HG03196 (cell line): ENCODE results near the gene CD300C.
"Not testable (repeated sequence)": the region's sequence is repeated elsewhere in the genome, so short reads cannot be mapped to it uniquely, and the experiment has no call there.

Source experiments
- ATAC-seq: cut with Tn5 transposase; IDR thresholded peaks from one replicate; pipeline ENCODE4 v1.9.1; 2021; ENCODE audit not compliant: unreplicated experiment

CD300C gene

GRCh38 chr17:74563358-74563757, 17.4 kb upstream of the CD300C start:
- no peak for ATAC-seq

- ATAC-seq: no peak
These were observed 15.7 kb upstream of the CD300C start for GRCh38 chr17:74561586-74561985.

DNA sequence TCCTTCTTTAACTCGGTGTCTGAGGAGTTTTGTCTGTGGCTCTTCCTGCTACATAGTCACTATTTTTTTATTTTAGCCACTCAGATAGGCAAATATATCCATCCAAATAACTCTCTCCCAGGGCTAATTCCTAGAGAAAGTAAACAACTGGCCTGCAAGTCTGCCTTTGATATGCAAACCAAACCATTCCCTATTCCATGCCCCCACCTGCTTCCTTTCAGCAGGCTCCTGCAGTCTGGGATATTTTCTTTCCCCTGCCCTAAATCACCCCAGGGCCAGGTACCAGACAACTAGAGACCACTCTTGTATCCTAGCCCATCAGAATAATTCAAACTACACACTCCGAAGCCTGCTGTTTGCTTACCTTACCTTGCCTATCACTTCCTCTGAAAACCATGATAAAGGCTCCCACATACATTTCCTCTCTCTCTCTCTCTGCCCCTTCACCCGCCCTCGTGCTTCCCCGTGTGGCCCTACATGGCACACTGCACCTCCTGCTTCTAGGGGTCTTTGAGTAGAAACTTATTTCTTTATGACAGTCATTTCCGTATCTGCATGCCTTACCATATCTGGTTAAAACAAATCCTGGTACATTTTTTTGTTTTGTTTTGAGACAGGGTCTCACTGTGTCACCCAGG, 13.1 kb upstream of the CD300C start:
- no peak for ATAC-seq

- not testable (repeated sequence) for ATAC-seq
These were observed 12.5 kb upstream of the CD300C start for GRCh38 chr17:74558402-74558801.

DNA sequence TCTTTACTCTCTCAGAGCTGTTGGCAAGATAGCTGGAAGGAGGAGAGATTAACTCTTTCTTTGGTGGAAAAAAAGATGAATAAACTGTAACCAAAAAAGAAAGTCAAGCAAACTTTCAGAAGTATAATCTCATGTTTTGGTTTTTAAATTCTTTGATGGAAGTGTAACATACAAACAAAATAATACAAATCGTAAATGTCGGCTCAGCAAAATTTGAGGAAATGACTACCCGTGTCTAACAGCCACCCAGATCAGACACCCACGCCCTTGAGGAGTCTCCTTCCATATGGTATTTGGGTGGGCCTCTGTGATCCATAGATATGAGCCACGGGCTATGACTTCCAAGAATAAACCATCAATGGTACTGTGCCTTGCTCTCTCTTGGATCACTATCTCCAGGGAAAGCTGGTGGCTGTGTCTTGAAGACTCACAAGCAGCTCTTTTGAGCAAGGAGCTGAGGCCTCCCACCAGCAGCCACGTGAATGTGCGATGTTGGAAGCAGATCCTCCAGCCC, 9.6 kb upstream of the CD300C start:
- ATAC-seq: no peak

- no peak for ATAC-seq
These were observed 9.0 kb upstream of the CD300C start for GRCh38 chr17:74554909-74555308.

- ATAC-seq: no peak
These were observed 6.1 kb upstream of the CD300C start for GRCh38 chr17:74552037-74552436.

DNA sequence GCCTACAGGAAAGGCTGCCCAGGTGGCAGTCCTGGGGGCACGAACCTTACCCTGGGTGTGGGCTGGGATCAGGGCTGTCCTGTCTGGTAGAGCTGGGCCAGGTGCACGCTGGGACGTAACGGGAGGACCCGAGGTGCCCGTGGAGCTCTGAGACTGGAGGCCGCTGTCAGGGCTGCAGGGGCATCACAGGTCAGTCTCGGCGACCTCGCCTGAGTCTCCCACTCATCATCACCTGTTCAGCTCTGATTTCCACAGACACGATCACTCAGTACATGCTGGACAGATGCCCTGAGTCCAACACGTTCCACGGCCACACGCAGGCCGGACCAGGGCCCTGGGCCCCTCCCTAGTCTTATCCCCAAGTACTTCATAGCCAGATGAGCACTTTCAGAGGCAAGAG, 4.7 kb upstream of the CD300C start:
- ATAC-seq: no peak

- ATAC-seq: no peak
These were observed 3.4 kb upstream of the CD300C start for GRCh38 chr17:74549343-74549742.

DNA sequence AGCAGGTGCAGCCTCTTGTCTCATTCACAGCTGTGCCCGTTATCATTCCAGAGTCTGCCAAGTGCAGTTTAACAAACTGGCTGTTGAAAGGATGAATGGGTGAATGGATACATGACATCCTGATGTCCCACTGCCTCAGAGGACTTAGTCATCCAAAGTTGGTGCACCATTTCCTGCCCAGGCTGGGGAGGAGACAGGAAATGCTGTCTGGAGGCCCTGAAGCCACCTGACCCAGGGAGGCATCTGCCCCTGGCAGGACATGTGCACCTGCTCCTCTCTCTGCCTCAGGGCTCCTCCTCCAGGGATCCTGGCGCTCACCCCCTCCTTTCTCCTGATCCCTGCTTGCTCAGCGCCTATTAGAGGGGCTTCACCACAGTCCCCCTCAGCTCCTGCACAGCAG, 1.8 kb upstream of the CD300C start:
- ATAC-seq: no peak

- ATAC-seq: no peak
These were observed 1.3 kb upstream of the CD300C start for GRCh38 chr17:74547264-74547663.

DNA sequence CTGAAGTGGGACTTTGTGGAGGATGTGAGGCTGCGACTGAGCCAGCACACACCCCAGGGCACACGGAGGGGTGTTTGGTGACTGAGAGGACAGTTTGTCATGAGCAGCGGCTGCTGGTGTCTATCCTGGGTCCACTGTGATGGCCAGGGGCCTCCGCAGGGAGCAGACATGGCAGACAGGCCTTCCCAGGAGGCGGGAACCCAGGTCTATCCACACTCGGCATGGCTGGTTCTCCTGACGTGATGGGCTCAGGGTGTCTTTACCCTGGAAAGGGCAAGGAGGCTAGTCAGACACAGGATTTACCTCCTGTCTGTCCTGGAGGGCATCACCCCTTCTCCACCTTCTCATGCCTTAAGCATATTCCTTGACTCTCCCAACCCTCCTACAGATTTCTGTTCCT, 671 bp upstream of the CD300C start:
- ATAC-seq: no peak

DNA sequence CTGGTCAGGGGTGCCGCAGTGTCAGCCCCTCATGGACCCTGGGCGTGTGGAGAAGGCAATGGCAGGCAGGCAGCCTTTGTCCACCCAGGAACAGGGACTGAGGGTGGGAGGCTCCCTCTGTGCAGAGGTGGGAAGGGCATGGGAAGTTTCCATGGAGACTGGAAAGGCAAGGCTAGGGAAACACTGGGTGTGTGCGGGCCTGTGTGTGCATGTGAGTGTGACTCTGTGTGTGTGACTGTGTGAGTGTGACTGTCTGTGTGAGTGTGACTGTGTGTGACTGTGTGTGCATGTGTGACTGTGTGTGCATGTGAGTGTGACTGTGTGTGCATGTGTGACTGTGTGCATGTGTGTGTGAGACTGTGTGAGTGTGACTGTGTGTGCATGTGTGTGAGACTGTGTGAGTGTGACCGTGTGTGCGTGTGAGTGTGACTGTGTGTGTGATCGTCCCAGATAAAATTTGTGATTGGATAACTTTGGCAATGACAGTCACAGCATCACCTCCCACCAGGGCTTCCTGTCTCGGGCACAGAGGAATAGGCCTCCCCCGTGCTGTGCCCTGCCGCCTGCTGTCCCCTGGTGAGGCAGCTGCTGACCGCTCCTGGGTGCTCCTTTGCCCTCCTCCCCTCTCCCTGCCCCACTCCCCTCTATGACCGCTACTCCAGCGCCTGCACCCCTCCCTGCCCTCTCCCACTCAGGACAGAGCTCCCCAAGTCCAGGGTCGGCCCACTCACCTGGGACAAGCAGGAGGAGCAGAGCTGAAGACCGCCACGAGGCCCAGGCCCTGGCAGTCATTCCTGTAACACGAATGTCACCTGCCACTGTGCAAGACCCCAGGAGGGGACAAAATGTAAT, 698 bp downstream of the CD300C start:
- no peak for ATAC-seq

GRCh38 chr17:74543891-74544760, 1.8 kb downstream of the CD300C start:
- ATAC-seq: no peak

GRCh38 chr17:74543406-74543805, 2.5 kb downstream of the CD300C start:
- ATAC-seq: no peak

- ATAC-seq: no peak
These were observed 3.1 kb downstream of the CD300C start for GRCh38 chr17:74542727-74543383.

DNA sequence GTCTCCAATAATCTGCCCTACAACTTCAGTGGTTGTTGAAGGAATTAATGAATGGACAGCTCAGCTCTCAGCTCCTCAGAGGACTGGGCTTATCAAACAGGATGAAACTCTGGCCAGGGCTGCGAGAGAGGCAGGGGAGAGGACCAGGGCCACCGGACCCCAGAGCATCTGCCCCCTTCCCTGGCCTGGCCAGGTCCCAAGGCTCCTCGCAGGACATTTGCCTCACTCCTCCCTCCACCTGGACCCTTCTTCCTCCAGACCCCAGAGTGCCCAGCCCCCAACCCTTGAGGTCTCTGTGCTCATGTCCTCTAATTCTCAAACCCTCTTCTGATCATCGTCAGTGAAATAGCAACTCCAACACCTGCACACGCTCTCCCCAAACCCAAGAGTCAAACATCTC, 3.7 kb downstream of the CD300C start:
- ATAC-seq: no peak

- ATAC-seq: no peak
These were observed 4.5 kb downstream of the CD300C start for GRCh38 chr17:74541176-74542111.

- no peak for ATAC-seq
These were observed 6.6 kb downstream of the CD300C start for GRCh38 chr17:74539281-74539820.
